ENCODE data around the gene NYNRIN. TPM values are rescaled to one million over a fixed set of nuclear protein-coding genes. Genes with fewer than 3 reads are reported as not detected.

Gene NYNRIN
- total and polyA plus RNA-seq, 2 of the 4 experiments (the other 2 are of a cell fraction), result 2.2 to 5.4 TPM

GRCh38 chr14:24351517-24351916 lies 47.3 kb upstream of the NYNRIN start:
- Histone ChIP-seq H2AFZ (replicated peaks; ENCODE audit: low read length, poor library complexity) (peak overlapping the region; percentile 59), H3K14ac (replicated peaks; ENCODE audit: low read depth, low read length) (no peak overlapping the region), H3K9ac (ENCODE audit: low read depth, low read length) (no peak overlapping the region), H3K27ac (ENCODE audit: insufficient read depth, low read length) (no peak overlapping the region), H2BK15ac (ENCODE audit: low read depth, low read length) (no peak overlapping the region), H4K5ac (ENCODE audit: low read depth, low read length) (no peak overlapping the region), H3K56ac (ENCODE audit: extremely low read depth, insufficient read depth, low read length) (no peak overlapping the region), H2BK5ac (ENCODE audit: low read depth, low read length, poor library complexity, severe bottlenecking) (no peak overlapping the region), H3K23ac (ENCODE audit: low read depth, low read length) (0 out of 2 replicates have a peak overlapping the region, but pooled peaks have one; percentile 47), H3K9me1 (ENCODE audit: insufficient read depth, low read length) (peaks cover 3% of the 10 kb centered on the region; the same call in 1 of the 2 replicates), H3K18ac (ENCODE audit: low read depth, low read length) (no peak overlapping the region), H3K79me1 (ENCODE audit: low read depth in 1 of 2, low read length in 2 of 2) (no peaks in the 10 kb centered on the region), H4K20me1 (ENCODE audit: insufficient read depth, low read length) (no peaks in the 10 kb centered on the region), H4K91ac (ENCODE audit: insufficient read depth, low read depth, low read length) (no peak overlapping the region; the same call in 1 of the 2 replicates), H3K4ac (ENCODE audit: low read depth, low read length) (no peak overlapping the region), H3K36me3 (ENCODE audit: control insufficient read depth, insufficient read depth, low read length) (no peaks in the 10 kb centered on the region), H4K8ac (ENCODE audit: low read depth in 2 of 2, low read length in 2 of 2) (no peak overlapping the region), H2BK20ac (ENCODE audit: low read depth, low read length) (no peak overlapping the region), H3K4me1 (ENCODE audit: control insufficient read depth, insufficient read depth, low read length) (peaks cover 9% of the 10 kb centered on the region), H2AK9ac (replicated peaks; ENCODE audit: low read depth, low read length, poor library complexity) (no peak overlapping the region), H2BK120ac (ENCODE audit: low read depth, low read length) (no peak overlapping the region), H3K27me3 (ENCODE audit: control insufficient read depth, insufficient read depth, low read length) (peaks cover 24% of the 10 kb centered on the region), H3K4me2 (ENCODE audit: low read depth, low read length) (peak overlapping the region; percentile 19; the same call in 1 of the 2 replicates), H3K9me3 (ENCODE audit: control insufficient read depth, insufficient read depth, low read length) (no peaks in the 10 kb centered on the region), H3K4me3 (ENCODE audit: insufficient read depth, low read depth, low read length) (no peak overlapping the region), H2AK5ac (ENCODE audit: low read depth, low read length) (no peak overlapping the region)
- TF ChIP-seq MAFK (IDR thresholded peaks at IDR 0.05; ENCODE audit: low read depth, low read length) (peak; percentile 33; the same call in 1 of the 2 replicates), MAZ (IDR thresholded peaks at IDR 0.05; ENCODE audit: borderline replicate concordance, low read depth, low read length) (no peak)
- in situ Hi-C loops (cut with MboI; ENCODE audit: low sequenced_read_pairs), result no loop called here
- intact Hi-C loops (cut with micrococcal nuclease), result no loop called here
- BruUV-seq (replicated peaks), result no TSS peak
- 0% methylated on average over 1 of the region's 4 CpGs; no CpG with 5 or more reads in 1 of the 2 experiments for WGBS, 2 experiments (ENCODE audit: extremely low coverage in 2 of 2, insufficient read length in 1 of 2)
- dilution Hi-C loops (cut with HindIII; ENCODE audit: low sequenced_read_pairs, unreplicated experiment), result no loop called here
- DNase-seq (peak; percentile 43), ATAC-seq (ENCODE audit: low read depth) (peak; percentile 83)
- ChIA-PET CTCF (interaction anchor here (2.1 to 2.4 kb wide), 2 partner anchors 19 to 80 kb away, joined by 9 to 11 read pairs; no protein-coding TSS in a partner anchor), POLR2A (ENCODE audit: unreplicated experiment) (no interaction called here)

Data from IMR-90 (cell line).